Activated effector memory CD4-positive, alpha-beta T cell treated with Interleukin-2 at 50 U/mL for 16 hours (primary cell): Measurements from ENCODE around the gene ELMO1.

Experiments
- DNase-seq: peaks from one replicate; pipeline ENCODE4 v3.0.0-alpha.2; 2020

Gene ELMO1

DNA sequence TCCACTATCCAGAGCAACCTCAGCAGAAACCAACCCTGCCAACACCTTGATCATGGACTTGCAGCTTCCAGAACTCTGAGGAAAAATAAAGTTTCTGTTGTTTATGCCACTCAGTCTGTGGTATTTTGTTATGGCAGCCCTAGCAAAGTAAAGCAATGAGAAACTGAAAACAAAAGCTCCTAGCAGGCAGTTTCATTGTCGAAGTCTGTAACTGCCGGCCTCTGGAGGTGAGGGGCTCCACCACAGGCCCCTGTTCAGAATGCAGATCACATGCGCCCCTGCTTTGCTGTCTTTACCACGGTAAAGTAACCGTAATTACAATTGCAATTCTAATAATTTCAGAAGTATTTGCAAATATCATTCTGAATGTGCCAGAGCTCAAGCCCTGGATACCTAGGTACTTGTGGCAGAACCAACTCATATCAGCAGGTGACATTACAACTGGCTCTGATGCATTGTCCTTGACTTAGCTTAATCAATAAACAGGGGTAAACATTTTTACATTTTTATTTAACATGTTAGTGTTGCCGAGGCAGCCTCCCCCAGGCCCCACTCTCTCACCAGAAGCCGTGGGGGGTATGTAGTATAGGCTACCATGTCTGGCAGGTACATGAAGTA lies 193.2 kb downstream of the ELMO1 start:
- no peak for DNase-seq

DNA sequence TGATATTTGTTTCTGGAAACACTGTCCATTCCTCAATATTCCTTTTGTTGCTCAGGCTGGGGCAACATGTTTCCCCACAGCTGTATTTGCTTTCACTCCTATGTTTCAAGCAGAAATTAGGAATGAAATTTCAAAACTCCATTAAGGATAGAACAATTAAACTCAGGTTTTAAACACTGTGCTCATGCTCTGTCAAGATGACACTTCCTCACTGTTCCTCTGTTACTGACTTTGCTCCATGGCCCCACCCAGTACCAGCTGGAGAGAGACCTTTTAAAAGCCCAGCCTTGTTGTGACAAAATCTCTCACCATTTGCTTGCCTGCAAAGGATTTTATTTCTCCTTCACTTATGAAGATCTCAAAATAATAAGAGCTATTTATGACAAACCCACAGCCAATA lies 197.4 kb downstream of the ELMO1 start:
- DNase-seq = no peak

DNA sequence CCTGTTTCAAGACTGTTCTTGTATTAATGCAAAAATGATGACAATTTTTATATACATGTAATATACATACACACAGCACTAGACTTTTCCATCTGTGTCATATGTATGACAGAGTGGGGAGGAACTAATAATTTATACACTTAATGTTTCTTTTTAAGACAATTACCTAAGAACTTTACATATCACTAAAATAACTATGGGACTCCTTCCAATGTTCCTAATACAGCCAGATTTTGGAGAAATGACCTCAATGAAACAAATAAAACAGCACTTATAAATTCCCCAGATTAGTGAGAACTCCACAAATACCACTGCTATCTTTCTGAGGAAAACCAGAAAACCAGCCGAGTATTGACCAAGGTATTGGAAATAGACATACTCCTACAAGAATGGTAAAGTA lies 199.4 kb downstream of the ELMO1 start:
- DNase-seq = no peak

DNA sequence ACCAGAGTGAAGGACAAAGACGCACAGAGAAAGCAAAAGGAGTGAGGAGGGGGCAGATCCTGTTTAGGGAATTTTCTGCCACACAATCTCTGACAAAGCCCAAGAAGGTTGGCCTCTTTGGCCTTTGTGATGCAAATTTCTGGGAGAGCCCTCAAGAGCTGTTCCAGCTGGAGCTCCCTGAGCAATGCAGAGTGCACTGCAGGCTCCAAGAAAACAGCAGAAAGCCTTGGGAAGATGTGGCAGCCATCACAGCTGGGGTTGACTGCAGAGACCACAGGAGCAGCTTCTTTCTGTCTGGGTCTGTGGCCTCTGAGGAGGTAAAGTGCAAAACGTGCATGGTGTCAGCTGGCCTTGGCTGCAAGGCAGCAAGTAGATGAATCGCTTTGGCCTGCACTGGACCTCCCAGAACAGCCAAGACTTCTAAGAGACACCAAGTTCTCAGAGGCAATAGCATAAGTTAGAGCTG lies 200.2 kb downstream of the ELMO1 start:
- DNase-seq = no peak

DNA sequence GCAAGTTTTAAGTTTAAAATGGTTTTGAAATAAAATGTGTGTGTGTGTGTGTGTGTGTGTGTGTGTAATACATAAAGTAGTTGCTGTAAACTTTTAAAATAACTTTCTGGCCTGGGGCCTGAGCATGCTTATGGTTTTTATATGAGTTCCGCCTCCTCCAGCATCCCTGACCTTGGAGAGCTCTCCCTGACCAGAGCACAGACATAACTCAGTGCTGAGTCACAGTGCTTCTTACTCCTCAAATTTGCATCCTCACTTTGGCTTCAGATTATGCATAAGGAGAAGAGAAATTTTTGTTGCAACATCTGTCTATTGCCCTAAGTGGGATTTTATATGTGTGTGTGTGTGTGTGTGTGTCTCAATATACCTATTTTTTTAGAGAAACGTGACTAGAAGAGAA lies 200.8 kb downstream of the ELMO1 start:
- DNase-seq = no peak

DNA sequence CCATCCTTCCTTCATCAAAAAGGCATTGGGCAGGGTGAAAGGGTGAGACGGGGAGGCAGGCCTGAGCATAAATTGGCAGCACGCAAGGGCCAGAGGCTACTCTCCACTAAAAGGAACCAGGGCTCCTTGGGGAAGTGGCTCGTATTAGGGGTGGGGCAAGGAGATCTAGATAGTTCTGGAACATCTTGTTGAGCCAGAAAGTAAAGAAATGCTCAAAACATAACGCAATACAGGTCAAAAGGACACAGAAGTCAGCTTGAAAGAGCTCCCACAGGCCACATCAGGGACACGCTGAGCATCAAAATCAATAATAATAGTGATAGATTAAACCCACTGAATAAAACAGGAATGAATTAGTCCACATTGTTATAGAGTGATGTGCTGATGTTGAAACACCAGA lies 203.1 kb downstream of the ELMO1 start:
- DNase-seq = no peak

DNA sequence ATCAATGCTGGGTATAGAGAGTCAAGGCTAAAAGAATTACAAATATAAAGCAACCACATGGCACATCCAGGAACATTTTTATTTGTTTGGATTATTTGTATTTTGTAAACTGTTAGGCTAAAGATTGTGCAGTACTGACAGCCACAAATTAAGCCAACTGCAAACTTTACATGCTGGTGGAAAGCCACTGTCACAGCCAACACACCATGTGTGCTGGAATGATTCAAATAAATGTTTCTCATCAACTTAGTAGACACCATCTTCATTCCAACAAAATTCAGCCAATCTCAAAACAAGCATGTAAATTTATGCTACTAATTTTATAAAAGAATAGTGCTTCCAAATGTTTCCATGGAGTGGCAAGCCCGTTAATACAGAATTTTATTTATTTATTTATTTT lies 211.8 kb downstream of the ELMO1 start:
- DNase-seq = no peak

DNA sequence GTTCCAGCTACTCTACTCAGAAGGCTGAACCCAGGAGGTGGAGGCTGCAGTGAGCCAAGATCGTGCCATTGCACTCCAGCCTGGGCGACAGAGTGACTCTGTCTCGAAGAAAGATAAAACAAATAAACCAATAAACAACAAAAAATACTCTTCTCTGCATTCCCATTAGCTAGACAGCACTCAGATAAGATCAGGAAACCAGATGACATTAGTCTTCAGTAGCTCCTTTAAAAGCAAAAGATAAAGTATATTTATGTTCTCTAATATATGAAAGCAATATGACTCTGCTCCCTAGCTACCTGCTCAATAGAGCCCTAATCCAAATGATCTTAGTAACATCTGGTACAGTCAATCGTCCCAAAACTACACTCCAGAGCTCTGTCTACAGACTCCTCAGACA lies 212.9 kb downstream of the ELMO1 start:
- no peak for DNase-seq

DNA sequence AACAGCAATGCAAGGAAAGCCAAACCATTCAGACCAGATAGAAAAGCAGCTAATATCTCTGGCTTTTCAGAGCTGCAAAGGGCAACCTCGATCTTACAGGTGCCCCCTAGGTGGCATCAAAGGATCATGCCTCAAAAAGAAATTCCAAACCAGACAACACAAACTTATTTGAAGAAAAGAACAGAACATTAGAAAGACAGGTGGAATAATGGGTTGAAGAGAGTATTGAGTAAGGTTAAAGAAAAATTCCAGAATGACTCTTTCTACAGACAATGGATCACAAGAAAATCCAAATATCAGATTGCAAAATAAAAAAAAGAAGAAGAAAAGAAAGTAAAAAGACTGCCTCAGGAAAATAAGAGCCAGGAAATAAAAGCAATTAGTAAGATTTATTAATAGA lies 213.7 kb downstream of the ELMO1 start:
- DNase-seq = no peak

DNA sequence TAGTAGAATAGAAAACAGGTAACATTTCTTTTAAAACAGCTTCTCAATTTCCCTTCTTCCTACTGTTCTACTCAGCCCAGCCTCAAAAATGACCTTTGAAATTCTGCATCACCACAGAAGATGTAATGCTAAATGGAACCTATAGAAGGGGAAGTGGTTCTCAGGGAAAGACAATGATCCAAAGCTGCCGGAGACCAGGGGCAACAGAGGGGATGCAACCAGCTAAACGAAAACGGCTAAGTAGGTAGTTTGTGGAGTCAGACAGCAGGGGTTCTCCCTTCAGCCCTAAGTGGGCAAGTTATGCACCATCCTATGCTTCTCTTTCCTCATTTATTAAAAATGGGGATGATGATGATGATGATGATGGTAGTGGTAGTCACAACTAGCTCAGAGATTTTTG lies 214.3 kb downstream of the ELMO1 start:
- DNase-seq = no peak

DNA sequence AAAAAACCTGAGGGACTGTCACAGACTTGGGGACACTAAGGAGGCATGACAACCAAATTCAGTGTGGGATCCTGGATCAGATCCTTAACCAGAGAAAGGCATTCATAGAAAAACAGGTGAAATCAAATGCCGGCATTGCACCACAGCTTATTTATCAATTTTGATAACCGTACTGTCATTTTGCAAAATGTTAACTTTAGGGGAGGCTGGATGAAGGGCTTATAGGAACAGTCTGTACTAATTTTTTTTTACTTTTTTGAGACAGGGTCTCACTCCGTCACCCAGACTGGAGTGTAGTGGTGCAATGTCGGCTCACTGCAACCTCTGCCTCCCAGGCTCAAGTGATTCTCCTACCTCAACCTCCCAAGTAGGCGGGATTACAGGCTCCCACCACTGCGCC lies 217.1 kb downstream of the ELMO1 start:
- DNase-seq = no peak

DNA sequence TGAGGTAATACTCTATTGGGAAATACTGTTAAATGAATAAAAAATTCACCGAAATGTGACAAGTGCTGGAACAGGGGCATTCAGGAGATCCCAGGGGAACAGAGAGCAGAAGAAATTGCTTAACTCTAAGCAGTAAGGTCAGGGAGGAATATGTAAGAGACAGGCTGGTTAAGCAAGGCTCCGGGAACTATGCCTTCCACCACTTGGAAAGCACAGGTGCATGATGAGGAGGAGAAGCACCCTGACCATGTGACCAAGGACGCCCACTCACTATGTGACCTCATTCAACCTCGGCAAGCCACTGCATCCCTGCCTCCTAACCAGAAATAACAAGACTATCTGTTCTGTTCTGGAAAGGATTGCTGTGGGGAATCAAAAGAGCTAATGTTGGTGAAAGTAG lies 218.4 kb downstream of the ELMO1 start:
- no peak for DNase-seq

DNA sequence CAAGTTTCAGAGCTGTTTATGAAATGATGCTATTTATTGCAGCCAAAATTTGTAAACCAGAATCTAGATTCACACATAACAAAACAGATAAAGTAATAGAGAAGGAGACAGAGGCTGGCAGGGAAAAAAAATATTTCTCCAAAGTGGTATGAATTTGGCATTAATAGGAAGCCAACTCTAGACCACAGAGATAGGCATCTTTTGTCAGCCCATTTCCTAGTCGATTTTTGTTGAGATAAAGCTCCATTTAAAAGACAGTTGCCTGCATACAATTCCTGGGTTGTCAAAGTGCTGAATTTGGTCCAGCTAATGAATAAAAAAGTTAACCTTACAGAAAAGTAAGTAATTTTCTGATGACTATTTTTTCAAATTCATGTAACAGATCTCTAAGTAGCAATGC lies 219.3 kb downstream of the ELMO1 start:
- DNase-seq = no peak

DNA sequence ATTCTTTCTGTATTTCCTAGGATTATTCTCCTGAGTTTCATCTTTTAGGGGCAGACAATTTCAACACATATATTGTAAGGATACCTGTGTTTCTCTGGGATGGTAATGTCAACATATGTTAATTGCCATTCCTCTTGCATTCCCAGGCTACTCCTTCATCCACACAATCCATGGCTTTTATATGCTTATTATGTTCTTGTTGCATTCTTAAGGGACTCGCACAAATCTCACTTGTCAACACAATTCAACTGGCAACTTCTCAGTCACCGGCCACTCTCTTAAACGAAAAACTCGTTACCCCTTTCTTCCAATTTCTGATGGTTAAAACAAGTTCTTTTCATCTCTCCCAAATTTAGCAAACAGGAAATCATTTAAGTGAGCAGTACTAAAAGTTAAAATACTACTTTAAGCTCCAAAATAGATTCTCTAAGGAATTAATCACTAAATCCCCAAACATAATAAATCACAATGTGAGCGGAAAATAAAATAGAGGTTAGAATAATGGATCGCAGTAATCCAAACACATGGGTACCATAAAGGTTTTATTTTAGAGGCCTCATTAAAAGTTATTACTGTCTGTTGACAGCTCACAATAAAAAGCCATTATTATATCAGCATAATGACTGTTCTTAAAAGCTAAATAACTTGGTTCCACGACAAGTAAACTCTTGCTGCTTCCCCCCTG lies 223.2 kb downstream of the ELMO1 start:
- DNase-seq = no peak

DNA sequence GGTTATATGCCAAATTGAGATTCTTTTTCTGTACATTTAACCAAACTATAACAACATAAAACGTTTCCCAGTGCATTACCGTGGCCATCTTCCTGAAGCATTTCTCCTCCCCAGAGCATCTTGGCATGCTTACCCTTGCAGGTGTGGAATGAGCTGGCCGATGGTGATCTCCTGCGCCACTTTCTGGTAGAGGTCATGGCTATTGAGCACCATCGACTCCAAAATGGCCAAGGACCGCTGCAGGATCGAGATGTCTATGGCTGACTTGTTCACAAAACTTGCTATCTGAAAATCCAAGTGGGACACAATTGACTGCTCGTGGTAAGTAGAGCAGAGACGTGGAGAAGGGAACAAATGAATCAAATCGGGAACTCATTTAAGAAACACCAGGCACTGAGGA lies 223.9 kb downstream of the ELMO1 start:
- no peak for DNase-seq

DNA sequence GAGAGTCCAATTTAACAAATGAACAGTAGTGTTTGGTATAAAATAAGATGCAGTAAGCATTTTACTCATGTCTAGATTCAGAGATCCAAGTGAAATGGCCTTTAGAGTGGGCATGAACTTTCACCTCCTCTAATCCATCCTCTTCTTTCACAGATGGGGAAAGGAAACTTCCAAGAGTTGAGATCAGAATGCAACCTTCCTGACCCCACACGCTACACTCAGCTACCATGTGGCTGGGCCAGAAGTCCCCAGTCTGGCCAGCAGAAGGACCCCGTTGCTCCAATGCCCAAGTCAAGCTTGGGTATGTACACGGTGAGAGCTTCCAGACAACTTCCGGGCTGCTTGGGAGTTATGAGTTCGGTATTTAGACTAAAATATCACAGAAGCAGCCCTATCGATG lies 228.0 kb downstream of the ELMO1 start:
- no peak for DNase-seq

DNA sequence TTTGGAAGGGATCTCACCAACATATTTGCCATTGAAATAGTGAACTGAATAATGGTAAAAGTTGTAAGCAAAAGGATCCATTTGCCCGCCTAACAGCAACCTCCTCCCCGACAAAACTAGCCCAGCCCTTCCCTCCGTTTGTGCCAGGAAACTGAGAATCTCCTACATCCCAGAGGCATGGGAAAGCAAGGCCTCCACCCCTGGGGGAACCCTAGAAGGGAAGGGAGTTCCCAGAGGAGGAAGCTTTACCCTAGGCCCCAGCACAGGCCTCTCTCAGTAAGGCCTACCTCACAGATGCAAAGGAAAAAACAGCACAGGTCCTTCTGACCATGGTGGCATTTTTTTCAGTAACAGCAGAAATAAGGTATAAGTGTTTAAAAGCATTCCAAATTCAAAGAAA lies 229.7 kb downstream of the ELMO1 start:
- no peak for DNase-seq

DNA sequence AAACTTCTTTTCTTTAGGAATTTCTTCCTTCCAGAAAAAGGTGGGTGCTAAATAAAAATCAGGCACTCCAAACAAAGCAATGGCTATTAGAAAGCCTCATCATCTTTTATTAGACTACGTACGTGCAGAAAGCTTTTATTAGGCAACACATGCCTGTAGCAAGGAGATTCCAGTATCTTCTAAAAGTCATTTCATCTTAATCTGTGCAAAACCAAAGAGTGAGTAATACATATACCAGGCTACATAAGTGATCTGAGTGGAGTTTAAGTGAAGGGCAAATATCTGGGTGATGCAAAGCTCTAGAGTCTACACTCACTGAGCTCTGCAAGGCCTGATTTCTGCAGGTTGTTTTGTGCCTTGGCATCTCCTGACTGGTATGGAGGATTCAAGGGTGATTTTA lies 231.7 kb downstream of the ELMO1 start:
- no peak for DNase-seq

DNA sequence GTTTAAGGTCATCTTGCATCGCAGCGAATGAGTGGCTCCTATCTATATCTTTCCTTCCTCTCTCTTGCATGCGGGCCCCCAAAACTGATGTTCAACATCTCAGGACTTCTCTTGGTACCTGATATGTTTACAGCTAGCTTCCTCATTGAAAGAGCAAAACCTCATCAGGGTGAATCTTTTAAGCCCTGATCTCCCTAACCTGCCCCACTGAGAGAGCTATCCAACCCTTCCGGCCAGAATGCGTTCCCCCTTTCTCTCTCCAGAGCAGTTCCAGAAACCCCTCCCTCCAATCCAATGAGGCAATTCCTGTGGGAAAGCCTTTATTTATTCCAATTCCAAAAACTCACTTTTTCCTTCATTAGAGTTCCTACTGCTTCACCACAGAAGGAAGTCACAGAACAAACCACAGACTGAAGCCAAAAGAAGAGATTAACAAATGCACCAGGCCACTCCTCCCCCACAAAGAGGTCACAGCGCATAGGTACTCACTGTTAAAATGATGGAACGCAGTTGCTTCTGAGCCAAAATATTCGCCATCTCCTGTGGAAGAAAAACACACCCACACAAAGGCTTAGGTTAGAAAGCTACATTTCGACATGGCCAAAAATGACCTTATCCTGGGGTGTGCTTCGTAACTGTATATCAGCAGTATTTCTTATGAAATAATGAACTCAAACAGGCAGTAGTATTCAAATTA lies 232.4 kb downstream of the ELMO1 start:
- no peak for DNase-seq

DNA sequence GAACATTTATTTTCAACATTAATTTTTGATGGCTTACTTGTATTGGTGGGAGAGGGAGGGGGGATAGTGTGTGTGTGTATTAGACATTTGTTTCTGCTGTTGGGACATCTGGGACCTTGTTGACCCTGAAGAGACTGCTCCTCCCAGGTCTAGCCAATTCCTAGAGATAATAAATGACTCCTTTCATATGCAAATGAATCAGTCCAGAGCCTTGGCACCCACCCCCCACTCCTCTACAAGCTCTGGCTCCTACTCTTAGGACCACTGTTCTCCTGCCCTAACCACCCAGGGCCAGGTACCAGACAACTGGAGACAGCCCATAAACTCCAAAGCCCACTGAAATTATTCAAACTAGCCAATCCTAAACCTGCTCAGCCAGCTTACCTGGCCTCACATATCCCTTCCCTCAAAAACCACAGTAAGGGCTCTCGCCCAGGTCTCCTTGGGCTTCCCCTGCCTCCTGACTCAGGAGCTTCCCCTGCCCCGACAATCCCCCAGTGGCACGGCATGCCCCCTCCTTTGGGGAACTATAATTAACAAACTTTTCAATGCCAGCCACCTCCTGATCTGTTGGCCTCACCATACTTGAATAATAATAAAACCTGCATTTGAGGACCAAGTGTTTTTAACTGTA lies 233.3 kb downstream of the ELMO1 start:
- DNase-seq = no peak

DNA sequence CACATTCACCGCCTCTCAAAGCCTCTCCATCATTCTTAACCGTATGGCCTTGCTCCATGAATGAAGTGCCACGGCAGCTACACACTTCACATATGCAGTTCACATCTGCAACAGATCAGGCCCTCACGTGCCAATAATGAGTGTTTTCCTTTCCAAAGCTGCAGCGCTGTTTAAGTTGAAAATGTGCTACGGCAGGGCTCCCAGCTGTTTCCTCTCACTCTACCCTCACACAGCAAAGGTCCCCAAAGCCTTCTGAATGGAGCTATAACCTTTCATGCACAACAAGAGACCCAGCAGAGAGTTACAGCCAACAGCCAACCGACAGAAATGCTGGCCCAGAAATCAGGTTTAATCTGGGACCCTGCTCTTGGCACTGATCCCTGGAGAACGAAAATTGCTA lies 236.1 kb downstream of the ELMO1 start:
- no peak for DNase-seq

DNA sequence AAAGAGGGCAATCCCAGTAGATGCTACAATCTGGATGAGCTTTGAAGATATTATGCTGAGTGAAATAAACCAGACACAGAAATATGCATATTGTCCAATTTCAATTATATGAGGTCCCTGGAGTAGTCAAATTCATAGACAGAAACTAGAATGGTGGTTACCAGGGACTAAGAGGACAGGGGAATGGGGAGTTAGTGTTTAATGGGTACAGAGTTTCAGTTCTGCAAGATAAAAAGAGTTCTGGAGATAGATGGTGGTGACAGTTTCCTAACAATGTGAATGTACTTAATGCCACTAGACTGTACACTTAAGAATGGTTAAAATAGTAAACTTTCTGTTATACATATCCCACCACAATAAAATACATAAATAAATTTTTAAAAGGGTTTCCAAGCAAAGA lies 236.6 kb downstream of the ELMO1 start:
- no peak for DNase-seq

DNA sequence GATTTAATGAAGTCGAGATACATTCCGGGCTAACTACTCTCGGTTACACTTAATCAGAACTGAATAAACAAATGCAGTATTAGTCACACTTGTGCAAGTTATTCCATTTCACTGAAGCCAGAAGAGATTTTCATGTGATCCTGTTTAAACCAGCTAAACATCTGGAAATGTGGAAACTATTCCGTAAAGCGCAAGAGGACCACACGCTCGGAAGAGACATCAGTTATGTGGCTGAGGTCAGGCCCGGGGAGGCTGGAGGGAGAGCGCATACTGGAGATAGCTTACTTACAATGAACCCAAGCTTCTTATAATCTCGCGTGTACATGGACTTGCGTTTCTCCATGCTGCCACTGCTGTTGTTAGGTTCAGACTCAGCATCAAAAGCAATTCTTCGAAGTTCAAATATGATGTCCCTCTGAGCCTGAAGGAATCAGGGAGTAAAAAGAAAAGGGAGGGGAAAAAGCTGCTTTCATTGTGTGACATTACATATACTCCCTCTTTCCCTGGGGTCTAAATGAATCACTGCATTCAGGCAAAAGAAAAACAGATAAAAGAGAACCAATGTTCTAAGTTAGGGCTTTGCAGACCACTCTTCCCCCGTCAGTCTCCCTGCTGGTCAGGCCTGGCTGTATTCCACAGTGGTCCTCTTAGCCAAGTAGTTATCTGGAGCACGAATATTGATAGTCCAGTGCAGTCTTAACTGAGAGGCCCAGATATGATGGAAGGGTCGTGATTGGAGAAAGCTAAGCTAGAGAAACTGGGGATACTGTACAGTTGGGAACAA lies 237.4 kb downstream of the ELMO1 start:
- no peak for DNase-seq
